HG03135 (cell line): Measurements from ENCODE around the gene KASH5.

ENCODE experiments used
- ATAC-seq: cut with Tn5 transposase; IDR thresholded peaks from one replicate; pipeline ENCODE4 v1.9.1; 2021; ENCODE audit warnings: mild to moderate bottlenecking, moderate library complexity; ENCODE audit not compliant: unreplicated experiment

Gene KASH5, protein sequence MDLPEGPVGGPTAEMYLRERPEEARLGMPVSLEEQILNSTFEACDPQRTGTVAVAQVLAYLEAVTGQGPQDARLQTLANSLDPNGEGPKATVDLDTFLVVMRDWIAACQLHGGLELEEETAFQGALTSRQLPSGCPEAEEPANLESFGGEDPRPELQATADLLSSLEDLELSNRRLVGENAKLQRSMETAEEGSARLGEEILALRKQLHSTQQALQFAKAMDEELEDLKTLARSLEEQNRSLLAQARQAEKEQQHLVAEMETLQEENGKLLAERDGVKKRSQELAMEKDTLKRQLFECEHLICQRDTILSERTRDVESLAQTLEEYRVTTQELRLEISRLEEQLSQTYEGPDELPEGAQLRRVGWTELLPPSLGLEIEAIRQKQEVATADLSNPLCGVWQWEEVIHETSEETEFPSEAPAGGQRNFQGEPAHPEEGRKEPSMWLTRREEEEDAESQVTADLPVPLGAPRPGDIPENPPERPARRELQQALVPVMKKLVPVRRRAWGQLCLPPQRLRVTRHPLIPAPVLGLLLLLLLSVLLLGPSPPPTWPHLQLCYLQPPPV

GRCh38 chr19:49387936-49388372 lies at the start of gene KASH5:
Gene KASH5 (plus strand): TSS chr19:49388249. CDS start chr19:49390884, 2,635 bp downstream.
- no peak for ATAC-seq

DNA sequence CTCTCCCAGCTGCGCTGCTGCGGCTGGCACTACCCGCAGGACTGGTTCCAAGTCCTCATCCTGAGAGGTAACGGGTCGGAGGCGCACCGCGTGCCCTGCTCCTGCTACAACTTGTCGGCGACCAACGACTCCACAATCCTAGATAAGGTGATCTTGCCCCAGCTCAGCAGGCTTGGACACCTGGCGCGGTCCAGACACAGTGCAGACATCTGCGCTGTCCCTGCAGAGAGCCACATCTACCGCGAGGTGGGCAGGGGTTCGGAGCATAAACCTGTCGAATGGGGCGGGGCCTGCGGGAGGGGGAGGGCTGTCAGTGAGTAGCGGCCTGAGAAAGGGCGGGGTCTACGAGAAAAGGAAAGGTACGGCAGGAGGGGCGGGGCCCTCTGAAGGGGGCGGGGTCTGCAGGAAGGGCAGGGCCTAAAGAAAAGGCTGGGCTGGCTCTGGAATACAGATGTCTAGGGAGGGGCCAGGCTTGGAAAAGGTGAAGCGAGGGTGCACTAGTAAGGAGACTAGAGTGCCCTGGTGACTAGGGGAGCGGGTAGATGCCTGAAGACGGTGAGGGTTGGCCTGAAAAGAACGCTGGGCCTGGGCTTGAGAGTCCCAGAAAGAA lies 49.3 kb upstream of the KASH5 start:
- no peak for ATAC-seq

DNA sequence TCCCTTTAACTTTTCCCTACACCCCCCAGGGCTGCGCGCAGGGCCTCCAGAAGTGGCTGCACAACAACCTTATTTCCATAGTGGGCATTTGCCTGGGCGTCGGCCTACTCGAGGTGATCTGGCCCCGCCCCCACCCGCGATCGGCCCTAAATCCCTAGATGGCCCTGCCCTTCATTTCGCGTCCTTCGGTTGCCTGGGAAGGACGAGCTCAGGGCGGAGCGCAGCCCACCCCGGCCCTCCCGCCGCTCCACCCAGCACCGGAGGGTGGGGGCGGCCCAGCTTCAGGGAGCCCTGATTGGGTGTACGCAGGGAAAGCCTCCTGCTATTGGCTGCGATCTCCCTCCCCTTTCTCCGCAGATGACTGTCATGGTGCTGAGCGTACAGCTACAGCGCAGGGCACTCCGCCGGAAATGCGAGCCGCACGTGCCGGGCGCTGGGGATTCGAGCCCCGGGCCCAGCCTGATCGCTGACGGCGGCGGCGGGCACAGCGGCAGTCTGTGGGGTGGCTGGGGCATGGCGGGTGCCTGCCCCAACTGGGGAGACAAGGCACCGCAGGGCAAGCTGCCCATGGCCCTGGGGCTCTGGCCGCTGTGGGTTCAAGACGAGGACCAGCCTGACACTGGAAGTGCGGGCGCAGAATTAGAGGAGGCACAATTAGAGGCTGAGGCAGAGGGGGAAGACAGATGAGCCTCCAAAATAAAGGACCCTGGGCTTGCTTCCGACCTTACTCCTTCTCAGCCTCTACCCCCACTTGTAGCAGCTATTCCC lies 48.6 kb upstream of the KASH5 start:
- ATAC-seq = no peak

DNA sequence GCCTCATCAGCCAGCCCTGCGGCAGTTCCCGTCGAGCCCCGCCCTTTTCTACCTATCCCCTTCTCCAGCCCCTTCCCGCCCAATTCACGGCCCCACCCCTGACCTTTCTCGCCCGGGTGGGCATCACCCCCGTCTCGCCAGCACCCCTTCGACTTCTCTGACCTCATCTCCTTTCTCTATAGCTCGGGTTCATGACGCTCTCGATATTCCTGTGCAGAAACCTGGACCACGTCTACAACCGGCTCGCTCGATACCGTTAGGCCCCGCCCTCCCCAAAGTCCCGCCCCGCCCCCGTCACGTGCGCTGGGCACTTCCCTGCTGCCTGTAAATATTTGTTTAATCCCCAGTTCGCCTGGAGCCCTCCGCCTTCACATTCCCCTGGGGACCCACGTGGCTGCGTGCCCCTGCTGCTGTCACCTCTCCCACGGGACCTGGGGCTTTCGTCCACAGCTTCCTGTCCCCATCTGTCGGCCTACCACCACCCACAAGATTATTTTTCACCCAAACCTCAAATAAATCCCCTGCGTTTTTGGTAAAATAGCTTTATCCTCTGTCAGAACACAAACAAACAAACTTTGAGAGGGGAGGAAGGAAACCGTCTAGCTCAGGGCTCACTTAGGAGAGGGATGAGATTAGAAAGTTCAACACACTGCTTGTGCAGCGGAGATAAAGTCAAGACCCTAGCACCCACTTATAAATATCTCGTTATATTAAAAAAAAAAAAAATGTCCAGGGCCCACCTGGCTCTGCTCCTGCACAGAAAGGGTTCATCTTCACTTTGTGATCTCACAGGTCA lies 47.8 kb upstream of the KASH5 start:
- peak; percentile 77 for ATAC-seq

- ATAC-seq = peak; percentile 4
Measured at GRCh38 chr19:49340865-49341718, 47.0 kb upstream of the KASH5 start.

GRCh38 chr19:49342291-49342721 lies 45.7 kb upstream of the KASH5 start:
- ATAC-seq = no peak

DNA sequence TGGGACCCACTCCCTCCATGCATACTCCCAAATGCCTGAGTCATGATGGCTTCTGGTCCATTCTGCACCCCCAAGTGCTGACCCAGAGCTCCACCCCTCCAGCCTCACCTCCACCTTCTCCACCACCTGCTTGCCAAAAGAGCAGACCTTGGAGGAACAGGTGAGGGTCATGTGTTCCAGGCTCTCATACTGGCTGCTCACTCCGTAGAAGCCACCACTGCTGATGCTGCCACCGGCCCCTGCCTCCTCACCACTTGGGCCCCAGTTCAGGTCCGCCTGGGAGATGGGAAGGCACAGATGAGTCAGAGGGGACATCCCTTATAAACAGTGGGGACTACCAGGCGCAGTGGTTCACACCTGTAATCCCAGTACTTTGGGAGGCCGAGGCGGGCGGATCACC lies 44.9 kb upstream of the KASH5 start:
- no peak for ATAC-seq

GRCh38 chr19:49344505-49345423 lies 43.3 kb upstream of the KASH5 start:
- ATAC-seq = no peak

GRCh38 chr19:49347191-49347590 lies 40.9 kb upstream of the KASH5 start:
- no peak for ATAC-seq

DNA sequence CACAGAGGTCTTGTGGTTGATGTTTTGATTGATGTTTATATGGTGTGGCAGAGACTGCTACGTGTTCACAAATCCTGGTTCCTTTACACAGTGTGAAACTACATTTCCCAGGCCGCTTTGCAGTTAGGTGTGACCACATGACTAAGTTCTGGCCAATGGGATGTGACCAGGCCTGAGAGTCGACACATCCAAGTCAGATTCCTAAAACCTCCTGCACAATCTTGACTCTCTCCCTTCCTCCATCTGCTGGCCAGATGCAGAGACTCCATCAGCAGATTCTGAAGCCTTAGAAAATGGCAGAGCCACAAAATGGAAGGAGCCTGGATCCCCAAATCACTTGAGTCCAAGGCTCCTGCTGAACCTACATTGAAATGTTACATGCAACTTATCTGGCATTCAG lies 40.2 kb upstream of the KASH5 start:
- ATAC-seq = no peak

DNA sequence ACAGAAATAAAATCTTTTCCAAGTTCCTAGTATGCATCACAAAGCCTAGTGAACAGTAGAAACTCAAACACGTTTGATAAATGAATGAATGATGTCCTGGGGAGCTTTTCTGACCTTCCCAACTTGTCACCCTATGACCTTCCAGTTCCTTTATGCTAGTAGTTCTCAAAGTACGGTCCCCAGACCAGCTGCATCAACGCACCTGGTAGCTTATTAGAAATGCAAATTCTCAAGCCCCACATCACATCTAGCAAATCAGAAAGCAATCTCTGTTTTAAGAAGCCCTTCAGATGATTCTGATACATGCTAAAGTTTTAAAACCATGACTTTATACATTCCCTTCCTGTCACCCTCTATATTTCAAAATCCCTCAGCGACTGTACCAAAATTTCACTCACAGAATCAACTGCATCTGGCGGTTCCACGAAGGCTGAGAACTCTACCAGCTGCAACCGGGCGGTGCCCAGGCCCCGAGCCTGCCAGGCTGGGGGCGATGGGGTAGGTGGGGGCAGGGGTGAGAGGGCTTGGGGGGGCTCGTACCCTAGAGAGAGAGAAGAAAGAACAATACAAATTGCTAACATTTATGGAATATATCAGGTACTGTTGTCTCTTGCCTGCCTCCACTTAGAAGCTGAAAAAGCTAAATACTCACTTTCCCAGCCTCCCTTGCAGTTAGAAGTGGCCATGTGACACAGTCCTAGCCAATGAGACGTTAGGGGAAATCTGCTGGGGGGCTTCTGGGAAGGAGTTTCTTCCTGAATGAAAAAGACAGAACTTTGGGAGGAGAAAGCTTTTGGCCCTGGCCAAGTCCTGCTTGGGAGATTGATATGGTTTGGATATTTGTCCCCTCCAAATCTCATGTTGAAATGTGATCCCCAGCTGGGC lies 39.5 kb upstream of the KASH5 start:
- no peak for ATAC-seq

DNA sequence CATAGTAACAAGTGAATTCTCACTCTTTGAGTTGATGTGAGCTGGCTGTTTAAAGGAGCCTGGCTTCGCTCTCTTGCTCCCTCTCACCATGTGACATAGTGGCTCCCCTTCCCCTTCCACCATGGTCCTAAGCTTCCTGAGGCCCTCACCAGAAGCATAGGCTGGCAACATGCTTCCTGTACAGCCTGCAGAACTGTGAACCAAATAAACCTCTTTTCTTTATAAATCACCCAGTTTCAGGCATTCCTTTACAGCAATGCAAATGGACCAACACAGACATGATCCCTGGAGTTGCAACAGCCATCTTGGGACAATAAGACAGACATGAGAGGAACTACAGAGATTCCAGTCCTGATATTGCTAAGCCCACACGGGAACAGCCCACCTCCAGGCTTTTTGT lies 38.5 kb upstream of the KASH5 start:
- no peak for ATAC-seq

- ATAC-seq = no peak
Measured at GRCh38 chr19:49355909-49356353, 32.1 kb upstream of the KASH5 start.

GRCh38 chr19:49356382-49356781 lies 31.7 kb upstream of the KASH5 start:
- no peak for ATAC-seq

DNA sequence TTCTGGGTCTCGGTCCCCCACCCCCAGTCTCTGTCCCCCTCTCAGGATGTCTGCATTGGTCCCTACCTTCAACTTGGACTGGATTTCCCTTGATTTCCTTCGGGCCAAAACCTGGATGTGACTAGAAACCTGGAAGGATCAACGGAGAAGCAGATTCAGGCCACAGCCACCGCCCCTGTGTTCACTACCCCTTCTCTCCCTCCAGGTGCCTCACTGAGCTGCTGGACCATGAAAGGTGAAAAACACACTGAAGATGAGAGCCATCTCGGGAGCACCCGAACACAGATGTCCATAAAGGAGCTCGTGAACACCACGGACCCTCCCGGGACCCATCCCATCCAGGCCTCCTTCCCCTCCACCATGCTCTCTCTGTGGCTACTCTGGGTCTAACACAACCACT lies 30.9 kb upstream of the KASH5 start:
- ATAC-seq = no peak

GRCh38 chr19:49359851-49360820 lies 27.9 kb upstream of the KASH5 start:
- no peak for ATAC-seq
